GM21381 (cell line): ENCODE data around the gene NUP210.

Experiments
- ATAC-seq: cut with Tn5 transposase; IDR thresholded peaks from one replicate; pipeline ENCODE4 v1.9.1; 2021; ENCODE audit warnings: mild to moderate bottlenecking, moderate library complexity; ENCODE audit not compliant: unreplicated experiment

The NUP210 gene

DNA sequence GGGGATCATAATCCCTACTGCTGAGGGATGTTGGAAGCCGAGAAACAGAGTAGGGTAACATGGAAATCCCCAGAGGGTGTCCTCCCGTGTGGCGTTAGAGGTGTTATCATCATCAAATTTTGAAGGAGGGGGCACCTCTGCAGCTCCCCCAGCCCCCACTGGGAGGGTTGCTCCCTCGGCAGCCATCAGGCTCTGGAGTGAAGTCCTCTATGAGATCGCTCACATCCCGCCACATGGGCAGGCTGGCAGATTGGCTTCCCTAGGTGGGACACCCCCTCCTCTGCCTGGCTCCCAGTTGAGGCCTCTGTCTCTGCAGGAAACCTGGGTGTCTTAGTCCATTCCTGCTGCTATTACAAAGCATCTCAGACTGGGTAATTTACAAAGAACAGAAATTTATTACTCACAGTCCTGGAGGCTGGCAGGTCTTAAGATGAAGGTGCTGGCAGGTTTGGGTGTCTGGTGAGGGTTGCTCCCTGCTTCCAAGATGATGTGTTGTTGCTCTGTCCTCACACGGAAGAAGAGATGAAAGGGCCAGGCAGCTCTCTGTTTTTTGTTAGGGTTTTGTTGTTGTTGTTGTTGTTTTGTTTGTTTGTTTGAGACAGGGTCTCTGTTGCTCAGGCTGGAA lies 120.5 kb downstream of the NUP210 start:
- no peak for ATAC-seq

- ATAC-seq: no peak
Measured at GRCh38 chr3:13296662-13297061, 123.5 kb downstream of the NUP210 start.

DNA sequence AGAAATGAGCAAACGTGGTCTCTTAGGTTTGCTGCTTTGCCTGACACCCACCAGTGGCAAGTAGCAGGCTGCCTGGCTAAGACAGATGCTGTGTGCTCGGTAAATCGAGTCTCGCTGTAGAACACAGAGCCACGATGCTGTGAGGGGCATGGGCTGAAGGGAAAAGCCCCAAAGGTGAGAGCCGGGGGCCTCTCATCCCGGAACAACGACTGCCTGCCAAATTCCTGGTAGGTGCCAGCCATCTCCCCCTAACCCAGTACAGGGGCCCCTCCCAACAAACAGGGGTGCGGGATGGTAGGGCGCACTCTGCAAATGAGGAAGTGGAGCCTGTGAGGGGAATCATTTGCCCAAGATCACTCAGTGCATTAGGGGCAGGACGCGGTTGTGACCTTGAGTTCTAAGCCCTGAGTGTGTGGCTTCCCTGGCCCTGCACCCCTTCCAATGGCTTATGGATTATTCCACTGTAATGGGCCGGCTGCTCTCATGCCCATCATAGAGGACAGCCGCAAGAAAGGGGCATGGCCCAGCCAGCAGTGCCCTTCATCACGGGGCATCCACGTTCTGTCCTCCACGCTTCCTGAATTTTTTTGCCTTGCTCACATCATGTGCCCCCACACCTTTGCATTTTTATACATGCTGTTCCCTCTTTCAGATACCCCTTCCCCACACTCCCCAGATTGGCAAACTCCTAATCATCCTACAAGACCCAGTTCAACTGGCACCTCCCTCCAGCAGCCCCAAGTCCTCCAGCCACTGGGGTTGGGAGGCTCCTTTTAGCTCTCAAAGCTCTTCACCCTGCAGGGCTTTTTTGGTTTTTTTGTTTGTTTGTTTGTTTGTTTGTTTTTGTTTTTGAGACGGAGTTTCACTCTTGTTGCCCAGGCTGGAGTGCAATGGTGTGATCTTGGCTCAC lies 125.4 kb downstream of the NUP210 start:
- no peak for ATAC-seq

- ATAC-seq: no peak
Measured at GRCh38 chr3:13292375-13292774, 127.7 kb downstream of the NUP210 start.

DNA sequence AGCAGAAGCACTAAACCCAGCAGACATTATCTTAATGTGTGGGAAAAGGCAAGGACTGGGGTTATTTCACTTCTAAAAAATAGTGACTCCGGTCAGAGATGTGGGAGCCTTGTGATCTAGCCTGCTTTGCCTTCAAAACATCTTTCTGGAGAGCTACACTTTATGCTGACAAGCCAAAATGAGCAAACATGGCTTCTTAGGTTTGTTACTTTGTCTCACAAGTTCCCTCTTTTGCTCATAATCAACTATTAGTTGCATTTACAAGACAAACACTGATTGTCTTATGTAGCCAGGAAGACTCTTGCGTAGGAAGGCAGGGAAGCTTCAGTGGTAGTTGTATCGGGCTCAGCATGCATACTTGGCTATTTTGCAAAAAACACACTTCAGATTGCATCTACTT lies 129.2 kb downstream of the NUP210 start:
- ATAC-seq: no peak

DNA sequence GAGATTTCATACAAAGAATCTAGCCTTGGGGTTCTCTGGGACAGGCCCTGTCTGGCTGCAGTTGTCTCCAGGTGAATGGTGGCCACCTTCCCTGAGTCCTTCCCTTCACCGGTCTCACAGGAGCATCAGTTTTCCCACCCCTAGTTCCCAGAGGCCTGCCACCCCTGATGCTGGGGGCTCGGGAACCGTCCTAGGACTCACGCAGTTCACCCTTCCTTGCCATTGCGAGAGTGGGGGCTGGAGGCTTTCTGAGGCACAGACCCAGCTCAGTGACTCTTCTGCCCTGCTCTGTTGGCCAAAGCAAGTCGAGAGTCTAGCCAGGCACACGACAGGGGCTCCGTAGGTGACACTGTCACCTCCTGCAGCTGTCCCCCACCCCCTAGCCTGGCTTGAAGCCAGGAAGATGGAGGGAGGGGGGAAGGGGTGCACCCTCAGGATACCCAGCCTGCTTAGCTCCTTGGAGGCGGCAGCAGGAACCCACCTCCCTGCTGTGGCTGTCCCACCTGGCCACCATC lies 130.3 kb downstream of the NUP210 start:
- ATAC-seq: no peak

- ATAC-seq: no peak
Measured at GRCh38 chr3:13288732-13289718, 131.1 kb downstream of the NUP210 start.

GRCh38 chr3:13287833-13288232 lies 132.3 kb downstream of the NUP210 start:
- ATAC-seq: no peak

- no peak for ATAC-seq
Measured at GRCh38 chr3:13286873-13287272, 133.2 kb downstream of the NUP210 start.

DNA sequence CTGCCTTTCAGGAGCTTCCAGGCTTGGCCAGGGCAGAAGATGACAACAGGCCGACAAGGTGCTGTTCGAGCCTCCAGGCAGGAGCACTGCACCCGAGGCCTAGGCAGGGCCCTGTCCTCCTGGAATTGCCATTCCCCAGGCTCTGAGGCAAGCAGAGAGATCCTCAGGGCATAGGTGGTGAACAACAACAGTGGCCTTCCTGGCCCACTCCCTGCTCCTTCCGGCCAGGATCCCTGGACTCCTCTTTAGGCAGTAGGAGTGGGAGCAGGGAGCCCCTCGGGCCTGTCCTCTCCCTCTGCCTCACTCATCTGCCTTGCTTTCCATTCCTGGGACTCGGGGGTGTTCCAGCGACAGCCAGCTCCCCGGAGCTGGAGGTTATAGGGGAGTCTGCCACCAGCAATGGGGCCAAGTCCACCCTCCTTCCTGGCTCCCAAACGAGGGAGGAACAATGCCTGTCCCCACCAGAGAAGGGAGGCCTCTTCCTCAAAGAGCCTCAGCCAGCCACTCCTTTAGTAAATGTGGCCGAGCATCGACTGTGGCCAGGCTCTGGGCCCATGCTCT lies 135.0 kb downstream of the NUP210 start:
- no peak for ATAC-seq

DNA sequence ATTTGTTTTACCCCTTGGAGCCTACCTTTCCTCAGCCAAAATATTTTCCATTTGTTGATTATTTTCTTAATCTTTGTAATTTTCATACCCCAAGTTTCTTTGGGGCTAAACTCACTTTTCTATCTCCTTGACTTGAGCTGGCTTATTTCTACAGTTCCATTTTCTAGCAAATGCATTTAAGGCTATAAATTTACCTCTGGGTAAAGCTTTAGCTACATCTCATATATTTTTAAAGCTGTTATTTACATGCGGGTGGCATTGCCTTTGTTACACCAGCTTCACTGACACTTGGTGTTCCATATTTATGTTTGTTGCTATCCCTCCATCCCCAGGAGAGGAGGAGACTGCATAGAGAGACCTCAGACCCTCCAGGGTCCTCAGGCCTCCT lies 136.3 kb downstream of the NUP210 start:
- ATAC-seq: no peak

DNA sequence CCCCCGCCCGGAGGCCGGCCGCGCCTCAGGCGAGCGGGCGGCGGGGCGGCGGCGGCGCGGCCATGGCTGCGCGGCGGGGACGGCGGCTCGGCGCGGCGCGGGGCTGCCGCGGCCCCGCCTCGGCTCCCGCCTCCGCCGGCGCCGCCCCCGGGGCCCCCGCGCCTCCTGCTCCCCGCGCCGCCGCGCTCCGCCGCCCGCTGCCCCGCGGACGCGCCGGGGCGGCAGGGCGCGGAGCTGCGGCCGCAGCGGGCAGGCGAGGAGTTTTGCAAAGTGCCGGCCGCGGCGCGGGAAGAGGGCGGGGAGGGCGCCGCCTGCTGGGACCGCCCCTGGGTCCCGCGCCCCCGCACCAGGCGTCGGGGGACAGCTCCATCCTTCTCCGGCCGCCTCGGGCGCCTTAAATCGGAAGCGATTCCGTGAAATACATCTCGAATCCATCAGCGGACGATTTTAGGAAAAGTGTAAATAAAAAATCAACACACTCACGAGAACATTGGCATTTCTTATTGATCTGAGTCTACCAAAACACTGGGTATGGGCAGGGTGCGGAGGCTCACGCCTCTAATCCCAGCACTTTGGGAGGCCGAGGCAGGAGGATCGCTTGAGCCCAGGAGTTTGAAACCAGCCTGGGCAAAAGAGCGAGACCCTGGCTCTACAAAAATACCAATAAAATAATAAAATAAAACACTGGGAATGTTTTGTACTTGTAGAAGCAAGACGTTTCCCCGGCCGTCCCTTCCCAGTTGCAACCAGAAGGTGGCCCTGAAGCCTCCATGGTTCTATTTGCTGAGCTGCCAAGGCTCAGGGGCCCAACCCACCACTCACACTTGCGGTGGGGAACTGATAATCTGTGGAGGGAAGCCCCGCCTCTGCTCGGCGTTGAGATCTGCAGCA lies 136.9 kb downstream of the NUP210 start:
- ATAC-seq: no peak

DNA sequence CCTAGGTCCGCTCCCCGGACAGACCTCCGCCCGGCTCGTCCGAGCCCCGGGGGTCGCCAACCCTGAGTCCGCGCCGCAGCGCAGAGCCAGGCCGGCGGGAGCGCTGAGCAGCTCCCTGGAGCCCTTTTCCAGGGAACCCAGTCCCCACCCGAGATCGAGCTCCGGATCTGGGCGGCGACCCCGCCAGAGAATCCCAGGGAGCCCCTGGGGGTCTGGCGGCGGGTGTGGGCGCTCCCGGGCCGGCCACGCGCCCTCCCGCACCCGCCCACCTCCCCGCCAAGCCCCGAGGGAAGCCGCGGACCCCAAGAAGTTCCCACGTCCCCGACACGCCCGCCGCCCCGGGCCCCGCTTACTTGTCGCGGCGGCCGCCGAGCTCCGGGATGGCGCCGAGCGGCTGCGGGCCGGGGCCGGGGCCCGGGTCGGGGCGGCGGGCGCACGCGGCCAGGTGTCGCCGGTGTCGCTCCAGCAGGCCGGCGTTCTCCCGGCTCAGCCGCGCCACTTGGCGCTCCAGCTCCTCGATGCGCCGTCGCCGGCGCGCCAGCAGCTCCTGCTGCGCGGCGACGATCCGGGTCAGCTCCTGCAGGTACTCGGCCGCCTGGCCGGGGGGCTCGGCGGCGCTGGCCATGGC lies 137.7 kb downstream of the NUP210 start:
- no peak for ATAC-seq

DNA sequence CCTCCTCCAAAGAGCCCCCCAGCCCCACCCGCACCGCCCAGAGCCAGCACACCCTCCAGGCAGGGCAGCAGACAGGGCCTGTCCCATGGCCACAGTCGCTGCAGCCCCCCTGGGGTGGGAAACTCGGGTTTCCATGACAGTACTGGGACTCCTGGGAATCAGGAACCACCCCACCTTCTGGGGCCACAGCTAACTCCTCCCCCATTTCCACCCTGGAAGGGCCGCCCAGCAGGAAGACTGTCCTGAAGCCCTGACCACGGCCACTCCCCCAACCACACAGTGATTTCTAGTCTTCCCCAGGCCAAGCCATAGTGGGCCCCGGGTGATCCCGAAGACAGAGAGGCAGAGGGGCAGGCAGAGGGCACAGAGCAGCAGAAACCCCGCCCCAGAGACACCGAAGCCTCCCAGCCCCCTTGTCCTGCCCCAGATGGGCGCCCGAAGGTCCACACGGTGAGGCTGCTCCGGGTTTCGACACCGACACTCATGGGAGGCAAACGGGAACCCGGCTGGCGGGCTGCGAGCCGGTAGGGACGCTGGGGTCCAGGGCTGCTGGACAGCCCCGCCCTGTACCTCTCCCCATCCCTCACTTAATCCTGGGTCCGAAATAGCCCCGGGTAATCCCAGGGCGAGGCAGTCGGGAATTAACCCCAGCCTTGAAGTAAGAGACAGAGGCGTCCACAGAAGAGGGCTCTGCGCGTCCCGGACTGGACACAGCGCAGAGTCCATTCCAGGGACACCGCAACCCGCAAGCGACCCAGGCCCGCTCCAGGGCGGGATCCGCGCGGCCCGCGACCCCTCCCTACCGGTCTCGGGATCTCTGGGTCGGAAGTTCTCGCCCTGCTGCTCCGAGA lies 138.4 kb downstream of the NUP210 start:
- no peak for ATAC-seq

DNA sequence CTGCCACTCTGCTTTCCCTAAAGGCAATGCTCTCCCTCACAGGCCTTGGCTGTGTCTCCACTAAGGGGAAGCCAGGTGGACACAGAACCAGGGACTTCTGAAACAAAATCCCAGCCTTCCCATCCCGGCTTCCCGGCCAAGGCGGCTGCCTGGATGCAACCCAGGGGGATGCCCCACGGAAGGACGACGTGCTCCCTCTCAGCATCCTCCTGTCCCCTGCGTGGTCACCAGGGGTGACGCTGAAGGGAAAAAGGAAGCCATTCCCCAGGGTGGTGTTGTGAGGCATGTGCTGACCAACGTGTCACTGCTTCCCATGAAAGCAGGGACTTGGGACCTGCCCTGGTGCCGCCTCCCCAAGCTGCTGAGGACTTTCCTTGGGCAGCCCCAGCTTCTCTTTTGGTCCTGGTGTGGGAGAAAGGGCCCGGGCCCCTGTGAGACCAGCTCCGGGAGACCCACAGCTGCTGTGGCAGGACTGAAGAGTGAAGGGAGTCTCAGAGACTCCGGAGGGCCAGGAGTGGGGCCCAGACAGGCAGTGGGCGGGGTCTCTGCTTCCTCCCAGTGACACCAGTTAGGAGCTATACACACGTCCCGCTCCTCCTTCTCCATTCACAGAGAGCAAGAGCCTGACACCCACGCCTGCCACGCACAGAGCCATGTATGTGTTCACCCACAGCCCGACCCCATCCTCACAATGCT lies 139.2 kb downstream of the NUP210 start:
- ATAC-seq: no peak

DNA sequence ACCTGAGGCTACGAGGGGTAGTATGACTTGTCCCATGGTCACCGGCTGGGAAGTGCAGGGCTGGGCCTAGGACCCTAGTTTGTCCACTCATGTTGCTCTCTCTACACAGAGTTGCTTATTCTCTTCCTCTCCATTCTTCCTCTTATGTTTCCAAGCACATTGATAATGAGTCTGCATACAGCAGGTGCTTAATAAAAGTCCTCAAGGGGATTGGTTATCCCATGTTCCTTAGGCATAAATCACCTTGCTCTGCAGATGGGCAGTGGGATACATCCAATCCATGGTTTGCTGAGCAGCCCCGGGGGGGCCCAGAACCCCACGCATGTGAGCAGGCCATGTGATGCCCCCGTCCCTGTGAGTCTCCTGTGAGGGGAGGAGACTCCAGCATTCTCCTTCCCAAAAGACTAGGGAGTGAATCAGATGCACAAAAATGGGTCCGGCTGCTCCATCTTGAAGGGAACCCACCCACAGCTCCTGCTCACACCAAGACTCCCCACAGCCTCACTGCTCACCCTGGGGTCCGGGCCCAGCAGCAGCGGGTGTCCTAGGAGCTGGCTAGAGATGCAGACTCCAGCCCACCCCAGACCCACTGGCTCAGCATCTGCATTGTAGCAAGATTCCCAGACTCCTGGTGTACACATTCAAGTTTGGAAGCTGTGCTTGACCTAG lies 139.9 kb downstream of the NUP210 start:
- ATAC-seq: no peak

- ATAC-seq: no peak
Measured at GRCh38 chr3:13279532-13279910, 140.6 kb downstream of the NUP210 start.
